ENCODE results near the gene STXBP5L. TPM values are rescaled to one million over a fixed set of nuclear protein-coding genes. Genes with fewer than 3 reads are reported as not detected.

STXBP5L gene
- total and polyA plus RNA-seq, 2 of the 4 experiments (the other 2 are of a cell fraction), result not detected

DNA sequence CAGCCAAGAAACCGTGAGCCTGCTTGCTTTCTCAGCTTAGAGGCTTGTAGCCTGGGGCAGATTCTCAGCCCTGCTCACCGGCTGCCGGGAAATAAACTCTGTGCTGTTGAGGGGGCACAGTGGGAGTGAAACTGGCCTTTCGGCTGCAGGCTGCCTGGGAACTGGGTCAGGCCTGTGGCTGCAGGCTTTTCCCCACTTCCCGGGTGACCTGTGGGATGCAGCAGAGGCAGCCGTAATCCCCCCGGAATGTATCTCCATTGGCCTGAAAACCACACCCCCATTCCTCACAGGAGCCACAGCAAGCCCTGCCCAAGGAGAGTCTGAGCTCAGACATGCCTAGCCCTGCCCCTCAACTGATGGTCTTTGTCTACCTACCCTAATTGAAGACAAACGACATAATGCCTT lies 110.9 kb downstream of the STXBP5L start:
- no peak overlapping the region for H2AK5ac ChIP-seq (ENCODE audit: low read depth, low read length)
- no peak overlapping the region for H2BK120ac ChIP-seq (ENCODE audit: low read depth, low read length)
- H4K20me1 ChIP-seq (ENCODE audit: insufficient read depth, low read length), result no peaks in the 10 kb centered on the region
- no peak overlapping the region for H4K5ac ChIP-seq (ENCODE audit: low read depth, low read length)
- ChIA-PET CTCF (no interaction called here), POLR2A (ENCODE audit: unreplicated experiment) (no interaction called here)
- no peak overlapping the region for H3K23ac ChIP-seq (ENCODE audit: low read depth, low read length)
- 63% methylated on average over 1 of the region's 8 CpGs; no CpG with 5 or more reads in 1 of the 2 experiments for whole genome bisulfite sequencing, 2 experiments (ENCODE audit: extremely low coverage in 2 of 2, insufficient read length in 1 of 2)
- H3K9me1 ChIP-seq (ENCODE audit: insufficient read depth, low read length), result no peaks in the 10 kb centered on the region
- H3K4me1 ChIP-seq (ENCODE audit: control insufficient read depth, insufficient read depth, low read length), result no peaks in the 10 kb centered on the region
- H3K4ac ChIP-seq (ENCODE audit: low read depth, low read length), result no peak overlapping the region
- no peak overlapping the region for H3K4me2 ChIP-seq (ENCODE audit: low read depth, low read length)
- H4K8ac ChIP-seq (ENCODE audit: low read depth in 2 of 2, low read length in 2 of 2), result no peak overlapping the region
- no peak overlapping the region for H2AFZ ChIP-seq (replicated peaks; ENCODE audit: low read length, poor library complexity)
- no peak overlapping the region for H2AK9ac ChIP-seq (replicated peaks; ENCODE audit: low read depth, low read length, poor library complexity)
- H3K56ac ChIP-seq (ENCODE audit: extremely low read depth, insufficient read depth, low read length), result no peak overlapping the region
- peaks cover 10% of the 10 kb centered on the region for H3K9me3 ChIP-seq (ENCODE audit: control insufficient read depth, insufficient read depth, low read length)
- ATAC-seq (ENCODE audit: low read depth) (no peak), DNase-seq (no peak)
- H2BK15ac ChIP-seq (ENCODE audit: low read depth, low read length), result no peak overlapping the region
- intact Hi-C loops (cut with micrococcal nuclease), result no loop called here
- H3K27ac ChIP-seq (ENCODE audit: insufficient read depth, low read length), result no peak overlapping the region
- no peak overlapping the region for H3K9ac ChIP-seq (ENCODE audit: low read depth, low read length)
- H3K36me3 ChIP-seq (ENCODE audit: control insufficient read depth, insufficient read depth, low read length), result no peaks in the 10 kb centered on the region
- dilution Hi-C loops (cut with HindIII; ENCODE audit: low sequenced_read_pairs, unreplicated experiment), result no loop called here
- in situ Hi-C loops (cut with MboI; ENCODE audit: low sequenced_read_pairs), result no loop called here
- no peak overlapping the region for H2BK5ac ChIP-seq (ENCODE audit: low read depth, low read length, poor library complexity, severe bottlenecking)
- H3K79me1 ChIP-seq (ENCODE audit: low read depth in 1 of 2, low read length in 2 of 2), result no peaks in the 10 kb centered on the region
- no peaks in the 10 kb centered on the region for H3K27me3 ChIP-seq (ENCODE audit: control insufficient read depth, insufficient read depth, low read length)
- no peak for TF ChIP-seq MAFK (IDR thresholded peaks at IDR 0.05; ENCODE audit: low read depth, low read length)
- TF ChIP-seq, protein P1, sequence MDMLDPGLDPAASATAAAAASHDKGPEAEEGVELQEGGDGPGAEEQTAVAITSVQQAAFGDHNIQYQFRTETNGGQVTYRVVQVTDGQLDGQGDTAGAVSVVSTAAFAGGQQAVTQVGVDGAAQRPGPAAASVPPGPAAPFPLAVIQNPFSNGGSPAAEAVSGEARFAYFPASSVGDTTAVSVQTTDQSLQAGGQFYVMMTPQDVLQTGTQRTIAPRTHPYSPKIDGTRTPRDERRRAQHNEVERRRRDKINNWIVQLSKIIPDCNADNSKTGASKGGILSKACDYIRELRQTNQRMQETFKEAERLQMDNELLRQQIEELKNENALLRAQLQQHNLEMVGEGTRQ (IDR thresholded peaks at IDR 0.05; ENCODE audit: low read depth, low read length), result no peak
- no peak for TF ChIP-seq FOS (IDR thresholded peaks at IDR 0.05; ENCODE audit: low read depth, low read length)
- TF ChIP-seq BHLHE40 (IDR thresholded peaks at IDR 0.05; ENCODE audit: low read depth, low read length), result no peak
- no peak overlapping the region for H3K18ac ChIP-seq (ENCODE audit: low read depth, low read length)
- no peak overlapping the region for H2BK20ac ChIP-seq (ENCODE audit: low read depth, low read length)
- no peak overlapping the region for H3K4me3 ChIP-seq (ENCODE audit: insufficient read depth, low read depth, low read length)
- H3K14ac ChIP-seq (replicated peaks; ENCODE audit: low read depth, low read length), result no peak overlapping the region
- no TSS peak for BruUV-seq (replicated peaks)
- no peak overlapping the region for H4K91ac ChIP-seq (ENCODE audit: insufficient read depth, low read depth, low read length)
